HepG2 (cell line): Measurements from ENCODE around the gene MDP1. TPM values are rescaled to one million over a fixed set of nuclear protein-coding genes. Genes with fewer than 3 reads are reported as not detected.
A peak's percentile ranks its signal among the peaks of the same experiment; 100 is the strongest.

ENCODE experiments used
- ISL2 ChIP-seq: sonication (generic); formaldehyde crosslinking; IDR thresholded peaks from 2 replicates; pipeline ENCODE4 v1.5.0; 2020; ENCODE audit warnings: missing genetic modification reagents
- LCORL ChIP-seq, 2 experiments: fragments of 450-650 bp in 1 of 2; sonication (generic) in 1 of 2; formaldehyde crosslinking in 1 of 2; IDR thresholded peaks; 2 replicates each; pipeline versions ENCODE4 v1.5.0 to v1.6.1; 2017 to 2020; ENCODE audit warnings: antibody characterized with exemption in 1 of 2, missing genetic modification reagents in 1 of 2
- SMAD3 ChIP-seq: sonication (generic); formaldehyde crosslinking; IDR thresholded peaks from 2 replicates; pipeline ENCODE4 v1.4.0; 2020; ENCODE audit warnings: missing genetic modification reagents
- SOX6 ChIP-seq, 2 experiments: fragments of 450-650 bp in 1 of 2; sonication (generic) in 1 of 2; formaldehyde crosslinking in 1 of 2; IDR thresholded peaks; 2 replicates each; pipeline versions ENCODE4 v1.4.0 to v1.6.1; 2017 to 2020; ENCODE audit warnings: antibody characterized with exemption in 1 of 2, mild to moderate bottlenecking in 1 of 2, missing genetic modification reagents in 1 of 2
- ZNF234 ChIP-seq: sonication (generic); formaldehyde crosslinking; conservative IDR thresholded peaks from 2 replicates; pipeline ENCODE4 v1.5.1; 2020; ENCODE audit warnings: mild to moderate bottlenecking, missing genetic modification reagents
- ZNF3 ChIP-seq: IDR thresholded peaks from 2 replicates; pipeline ENCODE4 v1.7.0; 2017; ENCODE audit warnings: inconsistent platforms
- ZNF383 ChIP-seq: sonication (generic); formaldehyde crosslinking; IDR thresholded peaks from 2 replicates; pipeline ENCODE4 v1.4.0; 2020; ENCODE audit warnings: missing genetic modification reagents, mild to moderate bottlenecking, borderline replicate concordance
- ZNF569 ChIP-seq: sonication (generic); formaldehyde crosslinking; IDR thresholded peaks from 2 replicates; pipeline ENCODE4 v1.5.0; 2020; ENCODE audit warnings: mild to moderate bottlenecking, missing genetic modification reagents, moderate library complexity, borderline replicate concordance
- ZNF629 ChIP-seq: sonication (generic); formaldehyde crosslinking; conservative IDR thresholded peaks from 2 replicates; pipeline ENCODE4 v1.5.0; 2020; ENCODE audit warnings: missing genetic modification reagents
- ZNF660 ChIP-seq: sonication (generic); formaldehyde crosslinking; IDR thresholded peaks from 2 replicates; pipeline ENCODE4 v1.5.1; 2020; ENCODE audit warnings: mild to moderate bottlenecking, low read depth, missing genetic modification reagents, borderline replicate concordance
- ZSCAN21 ChIP-seq: sonication (generic); formaldehyde crosslinking; IDR thresholded peaks from 2 replicates; pipeline ENCODE4 v1.8.0; 2022; ENCODE audit warnings: mild to moderate bottlenecking, missing genetic modification reagents, moderate library complexity, borderline replicate concordance
- polyA plus RNA-seq, 8 experiments: library from polyadenylated mRNA; depleted of rRNA in 3 of 8; stranded (reverse) in 7 of 8; unstranded in 1 of 8; fragments of >200 nt; fragmentation: Illumina TruSeq in 4 of 8; extraction: Trizol in 4 of 8; gene quantifications; 2 replicates each; pipeline versions ENCODE4 v1.2.1 to v1.2.3, GENCODE V29; 2011 to 2016; ENCODE audit warnings: low read depth in 4 of 8, missing spikeins in 1 of 8, mixed read lengths in 1 of 8; ENCODE audit not compliant: insufficient read depth in 1 of 8
- total RNA-seq, 5 experiments: library from RNA; depleted of rRNA; stranded (reverse); fragments of >200 nt; fragmentation: Illumina TruSeq; extraction: Trizol; gene quantifications; 2 replicates each; pipeline ENCODE4 v1.2.3, GENCODE V29; 2016; ENCODE audit warnings: low read depth in 1 of 5
- TF ChIP-seq, protein P1 (sequence below): sonication (generic); formaldehyde crosslinking; IDR thresholded peaks from 2 replicates; pipeline ENCODE4 v1.5.0; 2020; ENCODE audit warnings: missing genetic modification reagents
- TF ChIP-seq, protein P2 (sequence below): sonication (generic); formaldehyde crosslinking; IDR thresholded peaks from 2 replicates; pipeline ENCODE4 v1.4.0; 2020; ENCODE audit warnings: missing genetic modification reagents
- TF ChIP-seq, protein P3 (sequence below): sonication (generic); formaldehyde crosslinking; IDR thresholded peaks from 2 replicates; pipeline ENCODE4 v1.8.0; 2022; ENCODE audit warnings: mild to moderate bottlenecking, missing genetic modification reagents, moderate library complexity
- TF ChIP-seq, protein P4 (sequence below): sonication (generic); formaldehyde crosslinking; IDR thresholded peaks from 2 replicates; pipeline ENCODE4 v1.4.0; 2020; ENCODE audit warnings: mild to moderate bottlenecking, missing genetic modification reagents, borderline replicate concordance
- TF ChIP-seq, protein P5 (sequence below): sonication (generic); formaldehyde crosslinking; IDR thresholded peaks from 2 replicates; pipeline ENCODE4 v1.9.0; 2021; ENCODE audit warnings: missing genetic modification reagents, mild to moderate bottlenecking, borderline replicate concordance

Gene MDP1
- total and polyA plus RNA-seq, 2 of the 13 experiments (the other 11 are each of a cell fraction or from before 2014, with no cell fraction given): 44.1 to 48.7 TPM

DNA sequence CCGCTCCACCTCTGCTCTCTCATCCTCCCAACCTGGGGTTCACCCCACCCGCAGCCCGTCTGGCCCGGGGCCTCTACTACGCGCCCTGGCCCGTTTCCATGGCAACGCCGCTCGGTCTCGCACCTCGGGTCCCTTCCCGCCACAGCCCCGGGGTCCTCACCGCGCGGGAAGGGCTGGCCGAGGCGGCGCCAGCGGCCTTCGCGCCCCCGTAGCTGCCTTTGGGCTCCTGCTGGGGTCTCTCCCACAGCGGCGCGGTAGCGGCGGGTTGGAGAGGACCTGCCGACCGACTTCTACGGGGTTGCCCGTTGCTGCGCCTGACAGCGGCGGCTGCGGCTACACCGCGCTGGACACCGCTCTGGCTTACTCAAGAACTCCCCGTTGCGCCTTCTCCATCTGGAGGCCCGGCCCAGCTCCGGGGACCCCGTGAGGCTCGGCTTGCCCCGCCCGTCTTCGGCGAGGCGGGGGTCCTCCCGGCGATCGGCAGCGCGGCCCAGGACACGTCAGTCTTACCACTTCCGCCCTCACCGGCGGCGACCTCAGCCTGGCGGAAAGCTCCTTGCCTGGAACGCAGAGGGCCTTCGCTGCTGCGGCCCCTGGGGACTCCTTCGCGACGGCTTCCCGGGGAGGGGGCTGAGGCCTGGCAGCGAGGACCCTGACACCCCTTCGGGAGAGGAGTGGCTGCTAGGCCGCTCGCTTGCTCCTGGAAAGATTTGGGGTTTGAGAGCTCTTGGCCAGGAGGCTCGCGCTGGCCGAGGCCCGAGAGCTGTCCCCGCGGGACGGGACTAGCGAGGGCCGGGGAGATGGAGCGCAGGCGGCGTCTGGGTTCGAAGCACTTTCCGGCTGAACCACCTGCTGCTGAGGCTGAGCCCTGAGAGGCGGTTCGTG, 20.4 kb downstream of the MDP1 start, which contains the start of gene TM9SF1 (continued):
- TF ChIP-seq, protein P1, sequence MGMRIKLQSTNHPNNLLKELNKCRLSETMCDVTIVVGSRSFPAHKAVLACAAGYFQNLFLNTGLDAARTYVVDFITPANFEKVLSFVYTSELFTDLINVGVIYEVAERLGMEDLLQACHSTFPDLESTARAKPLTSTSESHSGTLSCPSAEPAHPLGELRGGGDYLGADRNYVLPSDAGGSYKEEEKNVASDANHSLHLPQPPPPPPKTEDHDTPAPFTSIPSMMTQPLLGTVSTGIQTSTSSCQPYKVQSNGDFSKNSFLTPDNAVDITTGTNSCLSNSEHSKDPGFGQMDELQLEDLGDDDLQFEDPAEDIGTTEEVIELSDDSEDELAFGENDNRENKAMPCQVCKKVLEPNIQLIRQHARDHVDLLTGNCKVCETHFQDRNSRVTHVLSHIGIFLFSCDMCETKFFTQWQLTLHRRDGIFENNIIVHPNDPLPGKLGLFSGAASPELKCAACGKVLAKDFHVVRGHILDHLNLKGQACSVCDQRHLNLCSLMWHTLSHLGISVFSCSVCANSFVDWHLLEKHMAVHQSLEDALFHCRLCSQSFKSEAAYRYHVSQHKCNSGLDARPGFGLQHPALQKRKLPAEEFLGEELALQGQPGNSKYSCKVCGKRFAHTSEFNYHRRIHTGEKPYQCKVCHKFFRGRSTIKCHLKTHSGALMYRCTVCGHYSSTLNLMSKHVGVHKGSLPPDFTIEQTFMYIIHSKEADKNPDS (CRISPR knock-in tag): peak; percentile 29; the same call in 1 of the 2 replicates
- peak; percentile 30; the same call in 1 of the 2 replicates for TF ChIP-seq ZNF3 (CRISPR knock-in tag)
- TF ChIP-seq ZSCAN21 (CRISPR knock-in tag): peak; percentile 84; the same call in 1 of the 2 replicates
- TF ChIP-seq, protein P2, sequence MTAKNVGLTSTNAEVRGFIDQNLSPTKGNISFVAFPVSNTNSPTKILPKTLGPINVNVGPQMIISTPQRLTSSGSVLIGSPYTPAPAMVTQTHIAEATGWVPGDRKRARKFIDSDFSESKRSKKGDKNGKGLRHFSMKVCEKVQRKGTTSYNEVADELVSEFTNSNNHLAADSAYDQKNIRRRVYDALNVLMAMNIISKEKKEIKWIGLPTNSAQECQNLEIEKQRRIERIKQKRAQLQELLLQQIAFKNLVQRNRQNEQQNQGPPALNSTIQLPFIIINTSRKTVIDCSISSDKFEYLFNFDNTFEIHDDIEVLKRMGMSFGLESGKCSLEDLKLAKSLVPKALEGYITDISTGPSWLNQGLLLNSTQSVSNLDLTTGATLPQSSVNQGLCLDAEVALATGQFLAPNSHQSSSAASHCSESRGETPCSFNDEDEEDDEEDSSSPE: peak; percentile 100
- peak; percentile 99 for TF ChIP-seq SMAD3 (CRISPR knock-in tag)
- TF ChIP-seq ISL2 (CRISPR knock-in tag): peak; percentile 93
- TF ChIP-seq, protein P3, sequence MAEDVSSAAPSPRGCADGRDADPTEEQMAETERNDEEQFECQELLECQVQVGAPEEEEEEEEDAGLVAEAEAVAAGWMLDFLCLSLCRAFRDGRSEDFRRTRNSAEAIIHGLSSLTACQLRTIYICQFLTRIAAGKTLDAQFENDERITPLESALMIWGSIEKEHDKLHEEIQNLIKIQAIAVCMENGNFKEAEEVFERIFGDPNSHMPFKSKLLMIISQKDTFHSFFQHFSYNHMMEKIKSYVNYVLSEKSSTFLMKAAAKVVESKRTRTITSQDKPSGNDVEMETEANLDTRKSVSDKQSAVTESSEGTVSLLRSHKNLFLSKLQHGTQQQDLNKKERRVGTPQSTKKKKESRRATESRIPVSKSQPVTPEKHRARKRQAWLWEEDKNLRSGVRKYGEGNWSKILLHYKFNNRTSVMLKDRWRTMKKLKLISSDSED (CRISPR knock-in tag): peak; percentile 85; the same call in 1 of the 2 replicates
- peak; percentile 100 for TF ChIP-seq ZNF569 (CRISPR knock-in tag)
- TF ChIP-seq, protein P4, sequence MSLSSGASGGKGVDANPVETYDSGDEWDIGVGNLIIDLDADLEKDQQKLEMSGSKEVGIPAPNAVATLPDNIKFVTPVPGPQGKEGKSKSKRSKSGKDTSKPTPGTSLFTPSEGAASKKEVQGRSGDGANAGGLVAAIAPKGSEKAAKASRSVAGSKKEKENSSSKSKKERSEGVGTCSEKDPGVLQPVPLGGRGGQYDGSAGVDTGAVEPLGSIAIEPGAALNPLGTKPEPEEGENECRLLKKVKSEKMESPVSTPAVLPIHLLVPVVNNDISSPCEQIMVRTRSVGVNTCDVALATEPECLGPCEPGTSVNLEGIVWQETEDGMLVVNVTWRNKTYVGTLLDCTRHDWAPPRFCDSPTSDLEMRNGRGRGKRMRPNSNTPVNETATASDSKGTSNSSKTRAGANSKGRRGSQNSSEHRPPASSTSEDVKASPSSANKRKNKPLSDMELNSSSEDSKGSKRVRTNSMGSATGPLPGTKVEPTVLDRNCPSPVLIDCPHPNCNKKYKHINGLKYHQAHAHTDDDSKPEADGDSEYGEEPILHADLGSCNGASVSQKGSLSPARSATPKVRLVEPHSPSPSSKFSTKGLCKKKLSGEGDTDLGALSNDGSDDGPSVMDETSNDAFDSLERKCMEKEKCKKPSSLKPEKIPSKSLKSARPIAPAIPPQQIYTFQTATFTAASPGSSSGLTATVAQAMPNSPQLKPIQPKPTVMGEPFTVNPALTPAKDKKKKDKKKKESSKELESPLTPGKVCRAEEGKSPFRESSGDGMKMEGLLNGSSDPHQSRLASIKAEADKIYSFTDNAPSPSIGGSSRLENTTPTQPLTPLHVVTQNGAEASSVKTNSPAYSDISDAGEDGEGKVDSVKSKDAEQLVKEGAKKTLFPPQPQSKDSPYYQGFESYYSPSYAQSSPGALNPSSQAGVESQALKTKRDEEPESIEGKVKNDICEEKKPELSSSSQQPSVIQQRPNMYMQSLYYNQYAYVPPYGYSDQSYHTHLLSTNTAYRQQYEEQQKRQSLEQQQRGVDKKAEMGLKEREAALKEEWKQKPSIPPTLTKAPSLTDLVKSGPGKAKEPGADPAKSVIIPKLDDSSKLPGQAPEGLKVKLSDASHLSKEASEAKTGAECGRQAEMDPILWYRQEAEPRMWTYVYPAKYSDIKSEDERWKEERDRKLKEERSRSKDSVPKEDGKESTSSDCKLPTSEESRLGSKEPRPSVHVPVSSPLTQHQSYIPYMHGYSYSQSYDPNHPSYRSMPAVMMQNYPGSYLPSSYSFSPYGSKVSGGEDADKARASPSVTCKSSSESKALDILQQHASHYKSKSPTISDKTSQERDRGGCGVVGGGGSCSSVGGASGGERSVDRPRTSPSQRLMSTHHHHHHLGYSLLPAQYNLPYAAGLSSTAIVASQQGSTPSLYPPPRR (CRISPR knock-in tag): peak; percentile 83
- peak; percentile 99 for TF ChIP-seq ZNF234 (CRISPR knock-in tag)
- TF ChIP-seq ZNF629: peak; percentile 45
- TF ChIP-seq LCORL (IDR thresholded peaks at IDR 0.05): 0 out of 2 replicates have a peak, but pooled peaks have one; percentile 12
- peak; percentile 96; the same call in 1 of the 2 replicates for TF ChIP-seq LCORL (CRISPR knock-in tag; IDR thresholded peaks at IDR 0.05)
- no peak; the same call in none of the 2 replicates for TF ChIP-seq ZNF660
- TF ChIP-seq ZNF383 (CRISPR knock-in tag): peak; percentile 99
- TF ChIP-seq, protein P5, sequence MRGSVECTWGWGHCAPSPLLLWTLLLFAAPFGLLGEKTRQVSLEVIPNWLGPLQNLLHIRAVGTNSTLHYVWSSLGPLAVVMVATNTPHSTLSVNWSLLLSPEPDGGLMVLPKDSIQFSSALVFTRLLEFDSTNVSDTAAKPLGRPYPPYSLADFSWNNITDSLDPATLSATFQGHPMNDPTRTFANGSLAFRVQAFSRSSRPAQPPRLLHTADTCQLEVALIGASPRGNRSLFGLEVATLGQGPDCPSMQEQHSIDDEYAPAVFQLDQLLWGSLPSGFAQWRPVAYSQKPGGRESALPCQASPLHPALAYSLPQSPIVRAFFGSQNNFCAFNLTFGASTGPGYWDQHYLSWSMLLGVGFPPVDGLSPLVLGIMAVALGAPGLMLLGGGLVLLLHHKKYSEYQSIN (CRISPR knock-in tag): no peak
- no peak for TF ChIP-seq SOX6 (IDR thresholded peaks at IDR 0.05)
- peak; percentile 80 for TF ChIP-seq SOX6 (CRISPR knock-in tag; IDR thresholded peaks at IDR 0.05)
